Omental fat pad (tissue), 4 donors: Measurements from ENCODE around the gene NDUFA6. TPM values are rescaled to one million over a fixed set of nuclear protein-coding genes. Genes with fewer than 3 reads are reported as not detected.
"Not testable (repeated sequence)": the region's sequence is repeated elsewhere in the genome, so short reads cannot be mapped to it uniquely, and the experiment has no call there.

Experiments used
- ATAC-seq: fragments of 150-250 bp; one replicate; pipeline ENCODE4 v1.9.1; 2016; ENCODE audit warnings: mild to moderate bottlenecking, moderate library complexity; ENCODE audit not compliant: low FRiP score
- DNase-seq: peaks from one replicate; pipeline ENCODE4 v3.0.0-alpha.2; 2019; ENCODE audit warnings: low spot score
- total RNA-seq, 4 donors: library from RNA; depleted of rRNA; stranded (reverse); fragments of >200 nt; gene quantifications; one replicate each; pipeline ENCODE4 v1.1.0, GENCODE V29; 2016
- TF ChIP-seq, protein P1 (sequence below), 3 donors: fragments of 450-650 bp; IDR thresholded peaks; one replicate each; pipeline ENCODE4 v1.5.1; 2016 to 2017; ENCODE audit warnings: antibody characterized with exemption in 3 of 3, mild to moderate bottlenecking in 3 of 3, moderate library complexity in 2 of 3

The NDUFA6 gene
- total RNA-seq, 4 donors from 2014 or later, result 55.5 to 59.3 (median 57.7) TPM

DNA sequence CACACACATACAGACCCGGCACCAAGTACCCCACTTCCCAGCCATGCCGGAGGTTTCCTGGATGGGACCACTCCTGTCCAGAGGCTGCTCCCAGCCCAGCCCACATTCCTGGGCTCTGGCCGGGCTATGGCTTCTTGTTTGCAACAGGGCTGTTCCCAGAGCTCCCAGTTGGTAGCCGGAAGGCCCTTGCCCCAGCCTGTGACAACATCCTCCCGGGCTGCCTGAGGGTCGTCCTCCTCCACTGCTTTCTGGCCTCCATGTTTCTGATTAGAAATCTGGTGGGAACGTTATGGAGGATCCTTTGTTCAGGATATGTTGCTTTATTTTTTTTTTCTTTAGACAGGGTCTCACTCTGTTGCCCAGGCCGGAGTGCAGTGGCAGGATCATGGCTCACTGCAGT is 41.0 kb upstream of the NDUFA6 start:
- TF ChIP-seq, protein P1, sequence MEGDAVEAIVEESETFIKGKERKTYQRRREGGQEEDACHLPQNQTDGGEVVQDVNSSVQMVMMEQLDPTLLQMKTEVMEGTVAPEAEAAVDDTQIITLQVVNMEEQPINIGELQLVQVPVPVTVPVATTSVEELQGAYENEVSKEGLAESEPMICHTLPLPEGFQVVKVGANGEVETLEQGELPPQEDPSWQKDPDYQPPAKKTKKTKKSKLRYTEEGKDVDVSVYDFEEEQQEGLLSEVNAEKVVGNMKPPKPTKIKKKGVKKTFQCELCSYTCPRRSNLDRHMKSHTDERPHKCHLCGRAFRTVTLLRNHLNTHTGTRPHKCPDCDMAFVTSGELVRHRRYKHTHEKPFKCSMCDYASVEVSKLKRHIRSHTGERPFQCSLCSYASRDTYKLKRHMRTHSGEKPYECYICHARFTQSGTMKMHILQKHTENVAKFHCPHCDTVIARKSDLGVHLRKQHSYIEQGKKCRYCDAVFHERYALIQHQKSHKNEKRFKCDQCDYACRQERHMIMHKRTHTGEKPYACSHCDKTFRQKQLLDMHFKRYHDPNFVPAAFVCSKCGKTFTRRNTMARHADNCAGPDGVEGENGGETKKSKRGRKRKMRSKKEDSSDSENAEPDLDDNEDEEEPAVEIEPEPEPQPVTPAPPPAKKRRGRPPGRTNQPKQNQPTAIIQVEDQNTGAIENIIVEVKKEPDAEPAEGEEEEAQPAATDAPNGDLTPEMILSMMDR (IDR thresholded peaks at IDR 0.05), result no peak
- ATAC-seq (no peak), DNase-seq (no peak)

DNA sequence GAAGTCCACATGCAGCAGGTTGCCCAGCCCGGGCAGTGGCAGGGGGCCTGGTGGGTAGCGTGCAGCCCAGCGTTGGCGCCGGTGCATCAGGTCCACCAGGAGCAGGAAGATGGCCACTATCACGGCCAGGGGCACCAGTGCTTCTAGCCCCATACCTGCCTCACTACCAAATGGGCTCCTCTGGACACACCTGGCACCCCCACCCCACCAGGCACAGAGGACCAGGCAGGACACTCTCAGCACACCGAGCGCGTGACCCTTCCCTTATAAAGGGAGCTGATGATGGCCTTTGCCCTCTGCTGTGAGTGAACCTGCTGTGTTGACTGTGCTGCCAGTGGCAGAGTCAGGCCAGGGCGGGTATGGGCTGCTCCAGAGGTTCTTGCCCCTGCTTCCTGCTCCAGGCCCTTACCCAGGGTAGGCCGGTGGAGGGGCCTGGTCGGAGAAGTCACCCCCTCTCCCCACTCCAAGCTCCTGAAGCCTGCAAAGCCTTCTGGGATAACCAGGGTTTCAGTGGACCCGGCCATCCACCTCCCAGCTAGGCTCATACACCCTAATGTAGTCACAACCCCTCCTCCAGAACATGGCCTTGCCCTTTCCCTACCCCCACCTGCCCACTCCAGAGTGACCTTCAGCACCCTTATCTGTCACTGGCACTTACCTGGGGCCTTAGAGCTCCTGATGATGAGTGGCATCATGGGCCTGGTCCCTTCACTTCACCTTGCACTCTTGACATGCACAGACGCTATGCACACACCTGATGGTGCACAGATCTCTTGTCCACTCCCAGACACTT is 40.3 kb upstream of the NDUFA6 start, which contains the start of gene CYP2D6:
Gene CYP2D6 (minus strand): TSS at position 172 of the 793 bp plus-strand sequence. CDS start 19 bp downstream, at position 153.
- not testable (repeated sequence) for ATAC-seq, DNase-seq

DNA sequence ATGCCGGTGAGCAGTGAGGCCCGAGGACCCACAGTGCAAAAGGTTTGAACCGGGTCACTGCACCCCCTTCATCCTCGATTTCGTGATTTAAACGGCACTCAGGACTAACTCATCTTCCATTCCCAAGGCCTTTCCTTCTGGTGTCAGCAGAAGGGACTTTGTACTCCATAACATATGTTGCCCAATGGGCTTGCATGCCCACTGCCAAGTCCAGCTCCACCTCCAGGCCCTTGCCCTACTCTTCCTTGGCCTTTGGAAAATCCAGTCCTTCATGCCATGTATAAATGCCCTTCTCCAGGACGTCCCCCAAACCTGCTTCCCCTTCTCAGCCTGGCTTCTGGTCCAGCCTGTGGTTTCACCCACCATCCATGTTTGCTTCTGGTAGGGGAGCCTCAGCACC is 39.6 kb upstream of the NDUFA6 start:
- ATAC-seq, DNase-seq: not testable (repeated sequence)

DNA sequence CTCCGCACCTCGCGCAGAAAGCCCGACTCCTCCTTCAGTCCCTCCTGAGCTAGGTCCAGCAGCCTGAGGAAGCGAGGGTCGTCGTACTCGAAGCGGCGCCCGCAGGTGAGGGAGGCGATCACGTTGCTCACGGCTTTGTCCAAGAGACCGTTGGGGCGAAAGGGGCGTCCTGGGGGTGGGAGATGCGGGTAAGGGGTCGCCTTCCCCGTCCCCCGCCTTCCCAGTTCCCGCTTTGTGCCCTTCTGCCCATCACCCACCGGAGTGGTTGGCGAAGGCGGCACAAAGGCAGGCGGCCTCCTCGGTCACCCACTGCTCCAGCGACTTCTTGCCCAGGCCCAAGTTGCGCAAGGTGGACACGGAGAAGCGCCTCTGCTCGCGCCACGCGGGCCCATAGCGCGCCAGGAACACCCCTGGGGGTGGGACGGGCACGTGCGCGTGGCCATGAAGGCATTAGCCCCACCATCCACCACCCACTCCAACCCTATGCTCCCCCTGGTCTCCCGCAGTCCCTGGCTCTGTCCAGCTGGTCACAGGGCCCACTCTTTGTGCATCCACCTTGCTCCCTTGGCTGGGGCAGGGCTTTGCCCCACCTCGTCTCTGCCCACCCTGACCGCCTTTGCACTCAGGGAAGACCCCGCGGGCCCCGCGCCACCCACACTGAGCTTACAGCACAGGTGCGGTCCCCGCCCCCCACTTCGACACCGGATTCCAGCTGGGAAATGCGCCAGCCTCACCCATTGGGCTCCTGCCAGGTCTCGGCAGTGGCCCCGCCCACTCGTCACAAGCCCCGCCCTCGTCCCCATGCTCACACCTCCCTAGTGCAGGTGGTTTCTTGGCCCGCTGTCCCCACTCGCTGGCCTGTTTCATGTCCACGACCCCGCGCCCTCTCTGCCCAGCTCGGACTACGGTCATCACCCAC is 38.5 kb upstream of the NDUFA6 start:
- ATAC-seq, DNase-seq: not testable (repeated sequence)

DNA sequence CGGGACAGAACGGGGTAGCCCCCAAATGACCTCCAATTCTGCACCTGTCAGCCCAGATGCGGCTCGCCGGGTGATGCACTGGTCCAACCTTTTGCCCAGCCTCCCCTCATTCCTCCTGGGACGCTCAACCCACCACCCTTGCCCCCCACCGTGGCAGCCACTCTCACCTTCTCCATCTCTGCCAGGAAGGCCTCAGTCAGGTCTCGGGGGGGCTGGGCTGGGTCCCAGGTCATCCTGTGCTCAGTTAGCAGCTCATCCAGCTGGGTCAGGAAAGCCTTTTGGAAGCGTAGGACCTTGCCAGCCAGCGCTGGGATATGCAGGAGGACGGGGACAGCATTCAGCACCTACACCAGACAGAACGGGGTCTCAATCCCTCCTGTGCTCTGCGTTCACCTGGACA is 37.4 kb upstream of the NDUFA6 start:
- DNase-seq, result not testable (repeated sequence)

DNA sequence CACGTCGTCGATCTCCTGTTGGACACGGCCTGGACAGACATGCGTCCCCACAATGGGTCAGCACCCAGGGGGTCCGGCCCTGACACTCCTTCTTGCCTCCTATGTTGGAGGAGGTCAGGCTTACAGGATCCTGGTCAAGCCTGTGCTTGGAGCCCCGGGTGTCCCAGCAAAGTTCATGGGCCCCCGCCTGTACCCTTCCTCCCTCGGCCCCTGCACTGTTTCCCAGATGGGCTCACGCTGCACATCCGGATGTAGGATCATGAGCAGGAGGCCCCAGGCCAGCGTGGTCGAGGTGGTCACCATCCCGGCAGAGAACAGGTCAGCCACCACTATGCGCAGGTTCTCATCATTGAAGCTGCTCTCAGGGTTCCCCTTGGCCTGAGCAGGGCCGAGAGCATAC is 37.0 kb upstream of the NDUFA6 start:
- DNase-seq, result no peak
- ATAC-seq, result no peak
- TF ChIP-seq, protein P1 (IDR thresholded peaks at IDR 0.05), result no peak

More for the DNA sequence above, 37.4 kb upstream of the NDUFA6 start:
- not testable (repeated sequence) for ATAC-seq

DNA sequence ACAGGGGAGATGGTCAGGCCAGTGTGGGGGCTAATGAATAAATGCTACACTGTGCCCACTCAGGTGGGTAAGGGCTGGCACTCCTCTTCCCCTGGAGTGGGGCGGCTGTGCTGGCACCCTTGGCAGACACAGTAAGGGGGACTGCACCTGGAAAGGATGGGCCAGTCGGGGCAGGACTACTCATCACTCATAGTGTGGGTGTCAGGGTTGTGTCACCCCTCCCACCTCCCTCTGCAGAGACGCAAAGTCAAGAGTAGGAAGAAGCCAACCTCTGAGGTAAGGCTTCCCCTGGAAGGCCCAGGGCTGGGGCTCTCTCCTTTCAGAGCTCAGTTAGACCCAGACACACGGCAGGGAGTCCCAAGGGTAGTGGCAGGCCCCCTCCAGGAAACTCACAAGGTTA is 33.0 kb upstream of the NDUFA6 start:
- not testable (repeated sequence) for DNase-seq, ATAC-seq

DNA sequence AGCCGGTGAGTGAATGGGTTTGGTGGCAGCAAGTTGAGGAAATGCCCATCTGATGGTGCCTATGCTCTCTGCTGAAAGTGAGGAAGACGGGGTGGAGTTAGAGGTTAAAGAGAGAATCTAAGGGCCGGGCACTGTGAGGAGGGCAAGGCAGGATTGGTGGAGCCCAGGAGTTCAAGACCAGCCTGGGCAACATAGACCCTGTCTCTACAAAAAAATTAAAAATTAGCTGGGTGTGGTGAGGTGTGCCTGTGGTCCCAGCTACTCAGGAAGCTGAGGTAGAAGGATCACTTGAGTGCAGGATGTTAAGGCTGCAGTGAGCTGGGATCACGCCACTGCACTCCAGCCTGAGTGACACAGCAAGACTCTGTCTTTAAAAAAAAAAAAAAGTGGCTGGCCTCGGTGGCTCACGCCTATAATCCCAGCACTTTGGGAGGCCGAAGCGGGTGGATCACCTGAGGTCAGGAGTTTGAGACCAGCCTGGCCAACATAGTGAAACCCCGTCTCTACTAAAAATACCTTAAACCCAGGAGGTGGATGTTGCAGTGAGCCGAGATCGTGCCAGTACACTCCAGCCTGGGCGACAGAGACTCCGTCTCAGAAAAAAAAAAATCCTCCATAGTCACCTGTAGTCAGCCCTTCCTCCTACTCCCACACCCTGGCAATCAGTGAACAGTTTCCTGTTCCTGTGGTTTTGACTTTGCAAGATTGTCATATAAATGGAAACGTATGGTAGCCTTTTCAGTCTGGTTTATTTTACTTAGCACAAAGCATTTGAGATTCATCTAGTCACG is 29.9 kb upstream of the NDUFA6 start:
- ATAC-seq, DNase-seq: not testable (repeated sequence)

DNA sequence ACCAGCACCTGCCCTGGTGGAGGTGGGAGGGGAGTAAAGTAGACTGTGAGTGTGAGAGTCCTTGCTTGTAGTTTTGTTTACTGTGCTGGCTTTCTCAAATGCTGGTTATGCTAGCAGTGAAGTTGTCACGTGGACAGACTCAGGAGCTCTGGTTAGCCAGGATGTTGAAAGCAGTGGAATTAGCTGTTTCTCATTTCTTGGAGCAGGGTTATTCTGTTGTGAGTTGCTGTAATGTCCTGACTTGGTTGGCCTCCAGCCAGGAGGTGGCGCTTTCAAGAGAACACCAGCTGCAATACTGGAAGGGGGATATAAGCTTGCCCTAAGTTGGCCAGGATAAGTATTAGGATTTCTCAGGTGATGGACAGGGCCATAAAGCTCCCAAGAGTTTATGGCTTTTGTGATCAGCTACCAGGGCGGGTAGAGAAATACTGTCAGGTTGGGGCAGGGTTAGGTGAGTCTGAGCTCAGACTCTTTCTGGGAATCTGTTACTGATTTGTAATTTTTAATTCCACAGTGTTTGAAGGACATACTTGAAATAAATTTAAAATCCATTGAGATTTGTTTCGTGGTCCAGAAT is 26.4 kb upstream of the NDUFA6 start:
- DNase-seq (no peak), ATAC-seq (no peak)
- TF ChIP-seq, protein P1 (IDR thresholded peaks at IDR 0.05), result no peak

DNA sequence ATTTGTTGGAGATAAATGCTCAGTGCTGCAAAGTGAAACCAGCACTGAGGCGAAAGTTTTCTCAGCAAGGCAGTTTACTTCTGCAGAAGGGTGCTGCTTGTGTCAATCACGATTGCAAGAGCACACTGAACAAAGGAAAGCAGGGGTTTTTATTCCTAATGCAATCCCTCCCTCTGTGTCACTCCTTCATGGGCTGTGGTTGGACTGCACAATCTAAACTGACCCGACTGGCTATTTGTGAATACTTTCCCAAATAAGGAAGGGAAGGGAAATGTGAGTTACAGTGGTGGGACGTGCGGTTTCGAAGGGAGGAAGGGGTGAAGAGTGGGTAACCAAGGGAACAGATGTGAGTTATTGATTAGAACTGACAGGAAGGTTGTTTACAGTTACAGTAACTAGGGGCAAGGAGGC is 24.9 kb upstream of the NDUFA6 start:
- ATAC-seq, DNase-seq: not testable (repeated sequence)
